Ammon's horn (tissue), 1 donor: ENCODE data around the gene SDF2L1.
A peak's percentile ranks its signal among the peaks of the same experiment; 100 is the strongest.
"Not testable (repeated sequence)": the region's sequence is repeated elsewhere in the genome, so short reads cannot be mapped to it uniquely, and the experiment has no call there.

Source experiments
- DNase-seq: peaks from one replicate; pipeline ENCODE4 v3.0.0-alpha.2; 2016; ENCODE audit warnings: low spot score

SDF2L1 gene

GRCh38 chr22:21636629-21637218 lies 5.4 kb upstream of the SDF2L1 start:
- DNase-seq: no peak

GRCh38 chr22:21637450-21637849 lies 4.7 kb upstream of the SDF2L1 start:
- DNase-seq: not testable (repeated sequence)

GRCh38 chr22:21639359-21639758 lies 2.7 kb upstream of the SDF2L1 start:
- DNase-seq: no peak

GRCh38 chr22:21640810-21641209 lies 1.3 kb upstream of the SDF2L1 start:
- no peak for DNase-seq

GRCh38 chr22:21641417-21641788 lies 699 bp upstream of the SDF2L1 start:
- peak; percentile 62 for DNase-seq

- DNase-seq: no peak
These were observed 714 bp downstream of the SDF2L1 start for GRCh38 chr22:21642584-21643448.

GRCh38 chr22:21643533-21644357 lies 1.6 kb downstream of the SDF2L1 start:
- no peak for DNase-seq

GRCh38 chr22:21645513-21645912 lies 3.4 kb downstream of the SDF2L1 start:
- not testable (repeated sequence) for DNase-seq

- peak; percentile 88 for DNase-seq
These were observed 4.8 kb downstream of the SDF2L1 start for GRCh38 chr22:21646608-21647590.

- no peak for DNase-seq
These were observed 8.2 kb downstream of the SDF2L1 start for GRCh38 chr22:21650280-21650679.

GRCh38 chr22:21650823-21651520 lies 8.9 kb downstream of the SDF2L1 start:
- DNase-seq: no peak

GRCh38 chr22:21651521-21652009 lies 9.5 kb downstream of the SDF2L1 start:
- no peak for DNase-seq

- DNase-seq: peak; percentile 84
These were observed 10.0 kb downstream of the SDF2L1 start for GRCh38 chr22:21652010-21652546.

- no peak for DNase-seq
These were observed 10.7 kb downstream of the SDF2L1 start for GRCh38 chr22:21652547-21653545.

- no peak for DNase-seq
These were observed 14.9 kb downstream of the SDF2L1 start for GRCh38 chr22:21657020-21657359.

- DNase-seq: no peak
These were observed 15.4 kb downstream of the SDF2L1 start for GRCh38 chr22:21657360-21658032.

- no peak for DNase-seq
These were observed 17.9 kb downstream of the SDF2L1 start for GRCh38 chr22:21659864-21660525.

- no peak for DNase-seq
These were observed 18.8 kb downstream of the SDF2L1 start for GRCh38 chr22:21660904-21661303.
